ENCODE data around the gene PMEL. TPM values are rescaled to one million over a fixed set of nuclear protein-coding genes. Genes with fewer than 3 reads are reported as not detected.
"Not testable (repeated sequence)": the region's sequence is repeated elsewhere in the genome, so short reads cannot be mapped to it uniquely, and the experiment has no call there.

Gene PMEL
- total RNA-seq, 3 donors from 2014 or later, result 1.3 to 4.4 (median 3.4) TPM

- Histone ChIP-seq H3K4me3 (no peak overlapping the region), H3K4me1 (ENCODE audit: low read depth) (no peaks in the 10 kb centered on the region), H3K9me3 (no peaks in the 10 kb centered on the region), H3K36me3 (ENCODE audit: low read depth) (no peaks in the 10 kb centered on the region)
- ATAC-seq (no peak), DNase-seq (no peak)
- intact Hi-C loops (cut with DNase I, micrococcal nuclease), result no loop called here
- TF ChIP-seq CTCF (IDR thresholded peaks at IDR 0.05), result no peak
Observed at GRCh38 chr12:55985341-55985740, 19.5 kb upstream of the PMEL start.

- no peaks in the 10 kb centered on the region for H3K36me3 ChIP-seq (ENCODE audit: low read depth)
- no peaks in the 10 kb centered on the region for H3K9me3 ChIP-seq
- no peak for DNase-seq
- TF ChIP-seq CTCF (IDR thresholded peaks at IDR 0.05), result no peak
- intact Hi-C loops (cut with DNase I, micrococcal nuclease), result no loop called here
- no peak overlapping the region for H3K4me3 ChIP-seq
- no peaks in the 10 kb centered on the region for H3K4me1 ChIP-seq (ENCODE audit: low read depth)
- ATAC-seq, result no peak
Observed at GRCh38 chr12:55984861-55985260, 19.0 kb upstream of the PMEL start.

DNA sequence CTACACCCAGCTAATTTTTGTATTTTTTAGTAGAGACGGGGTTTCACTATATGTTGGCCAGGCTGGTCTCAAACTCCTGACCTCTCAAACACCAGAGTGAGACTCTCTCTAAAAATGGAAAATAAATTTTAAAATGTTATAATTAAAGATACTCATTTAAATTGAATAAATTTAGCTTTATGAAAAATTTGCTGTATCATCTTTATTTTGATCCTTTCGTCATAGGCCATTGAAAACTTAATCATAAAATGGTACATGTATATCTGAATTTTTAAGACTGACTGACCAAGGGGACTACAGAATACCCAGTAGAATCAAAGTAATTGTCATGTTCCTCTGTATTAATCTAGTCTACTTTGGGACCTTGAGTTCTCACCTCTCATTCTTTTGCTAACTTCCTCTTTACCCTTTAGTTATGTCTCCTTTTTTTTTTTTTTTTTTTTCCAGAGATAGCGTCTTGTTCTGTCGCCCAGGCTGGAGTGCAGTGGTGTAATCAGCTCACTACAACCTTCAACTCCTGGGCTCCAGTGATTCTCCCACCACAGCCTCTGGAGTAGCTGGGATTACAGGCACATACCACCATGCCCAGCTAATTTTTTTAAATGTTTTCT is 17.5 kb upstream of the PMEL start:
- H3K36me3 ChIP-seq (ENCODE audit: low read depth), result no peaks in the 10 kb centered on the region
- ATAC-seq (no peak), DNase-seq (no peak)
- intact Hi-C loops (cut with DNase I, micrococcal nuclease), result no loop called here
- H3K9me3 ChIP-seq, result no peaks in the 10 kb centered on the region
- no peak overlapping the region for H3K4me3 ChIP-seq
- H3K4me1 ChIP-seq (ENCODE audit: low read depth), result no peaks in the 10 kb centered on the region
- no peak for TF ChIP-seq CTCF (IDR thresholded peaks at IDR 0.05)

DNA sequence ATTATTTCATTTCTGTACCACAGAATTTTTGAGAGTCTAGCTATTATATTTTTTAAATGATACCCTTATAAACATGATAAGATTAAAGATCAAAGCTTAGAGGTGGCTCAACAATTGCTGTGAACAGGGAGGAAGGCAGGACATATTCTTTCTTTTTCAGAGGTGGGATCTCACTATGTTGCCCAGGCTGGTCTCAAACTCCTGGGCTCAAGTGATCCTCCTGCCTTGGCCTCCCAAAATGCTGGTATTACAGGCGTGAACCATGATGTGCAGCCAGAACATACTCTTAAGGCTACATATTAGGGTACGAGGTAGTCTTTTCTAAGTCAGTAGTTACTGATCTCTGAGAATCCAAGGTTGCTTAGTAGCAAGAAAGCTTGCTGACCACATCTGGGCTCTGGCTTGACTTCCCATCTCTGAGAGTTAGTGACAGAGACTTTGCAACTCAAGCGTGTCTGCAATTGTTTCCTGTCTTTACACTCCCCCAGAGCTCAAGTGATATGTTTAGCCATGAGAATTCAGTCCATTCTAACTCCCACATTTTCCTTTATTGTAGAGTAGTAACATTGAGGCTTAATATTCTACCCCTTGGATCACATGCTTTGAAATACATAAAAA is 16.6 kb upstream of the PMEL start:
- DNase-seq (no peak), ATAC-seq (no peak)
- no peaks in the 10 kb centered on the region for H3K36me3 ChIP-seq (ENCODE audit: low read depth)
- intact Hi-C loops (cut with DNase I, micrococcal nuclease), result no loop called here
- peaks cover 4% of the 10 kb centered on the region for H3K4me1 ChIP-seq (ENCODE audit: low read depth)
- H3K4me3 ChIP-seq, result no peak overlapping the region
- H3K9me3 ChIP-seq, result no peaks in the 10 kb centered on the region
- no peak for TF ChIP-seq CTCF (IDR thresholded peaks at IDR 0.05)

- ATAC-seq; intact Hi-C loops (cut with DNase I, micrococcal nuclease); H3K4me3 ChIP-seq; H3K9me3 ChIP-seq; H3K36me3 ChIP-seq (ENCODE audit: low read depth); H3K4me1 ChIP-seq (ENCODE audit: low read depth); DNase-seq: not testable (repeated sequence)
Observed at GRCh38 chr12:55981882-55982281, 16.0 kb upstream of the PMEL start.

- DNase-seq, result no peak
- Histone ChIP-seq H3K9me3 (no peaks in the 10 kb centered on the region), H3K4me3 (no peak overlapping the region), H3K36me3 (ENCODE audit: low read depth) (no peaks in the 10 kb centered on the region), H3K4me1 (ENCODE audit: low read depth) (peaks cover 31% of the 10 kb centered on the region)
- no peak for TF ChIP-seq CTCF (IDR thresholded peaks at IDR 0.05)
- intact Hi-C loops (cut with DNase I, micrococcal nuclease), result no loop called here
- ATAC-seq, result no peak
Observed at GRCh38 chr12:55979069-55979468, 13.2 kb upstream of the PMEL start.

All from mucosa of descending colon (tissue), 3 donors.